ENCODE measurements around the gene TWIST2.
A peak's percentile ranks its signal among the peaks of the same experiment; 100 is the strongest.

DNA sequence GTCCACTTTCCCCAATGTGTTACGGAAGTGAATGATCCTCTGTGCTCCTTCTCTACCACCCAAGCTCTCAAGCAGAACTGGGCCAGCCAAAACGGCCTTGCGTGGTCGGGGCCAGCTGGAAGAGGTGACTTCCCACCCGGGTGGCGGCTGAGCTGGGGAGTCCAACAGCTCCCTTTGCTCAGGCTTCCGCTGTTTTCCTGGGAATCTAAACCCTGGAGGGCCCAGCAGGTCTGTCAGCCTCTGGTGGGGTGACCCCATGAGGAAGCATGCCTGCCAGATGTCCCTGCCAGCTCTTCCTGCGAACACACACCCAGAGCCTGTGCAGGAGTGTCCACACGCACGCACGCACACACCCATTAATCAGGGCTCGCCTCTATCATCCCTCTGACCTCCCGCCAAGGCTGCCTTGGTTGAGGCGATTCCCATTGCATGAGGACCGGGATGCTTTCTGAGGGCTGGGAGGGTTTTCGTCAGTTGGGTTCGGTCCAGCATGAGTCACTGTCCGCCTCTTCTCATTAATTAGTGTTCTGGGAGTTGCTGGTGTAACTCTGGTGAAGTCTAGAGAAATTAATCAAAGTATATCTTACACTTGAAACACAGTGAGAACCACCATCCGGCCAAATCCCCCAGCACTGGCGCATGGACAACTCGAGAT lies 90.6 kb downstream of the TWIST2 start:
- TF ChIP-seq EP300 (IDR thresholded peaks at IDR 0.05) (no peak), POLR2AphosphoS5 (IDR thresholded peaks at IDR 0.05) (peak in 2 of 3 donors; percentile 10 to 15)

Data from stomach (tissue), 4 donors.